ENCODE data around the gene RAD21L1.
A peak's percentile ranks its signal among the peaks of the same experiment; 100 is the strongest.

Gene RAD21L1

DNA sequence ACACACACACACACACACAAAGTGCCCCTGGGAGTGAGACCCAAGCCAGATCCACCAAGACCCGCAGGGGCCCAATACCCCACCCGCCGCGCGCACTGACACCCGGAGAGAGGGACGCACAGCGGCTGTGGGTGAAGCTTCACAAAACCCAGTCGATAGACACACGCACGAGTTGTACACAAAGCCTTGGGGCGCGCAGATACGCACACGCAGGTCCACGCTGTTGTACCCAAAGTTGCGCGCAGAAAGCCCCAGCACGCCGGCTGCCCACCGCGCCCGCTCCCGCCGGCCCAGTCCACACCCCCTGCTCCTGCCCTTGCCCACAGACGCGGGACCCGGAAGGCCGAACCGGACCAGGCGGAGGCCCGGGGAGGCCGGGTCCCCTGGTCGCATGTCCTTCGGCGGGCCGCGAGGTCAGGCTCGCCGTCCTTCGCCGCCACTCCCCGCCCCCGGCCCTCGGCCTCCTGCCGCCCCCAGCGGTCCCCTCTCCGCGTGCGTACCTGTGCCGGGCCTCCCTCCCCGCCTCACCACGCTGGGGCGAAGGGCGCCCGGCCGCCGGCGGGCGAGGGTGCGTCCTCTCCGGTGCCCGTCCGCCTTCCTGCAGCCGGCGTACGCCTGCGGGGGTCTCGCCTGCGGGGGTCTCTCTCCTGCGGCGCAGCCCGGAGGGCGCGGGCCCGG is 41.1 kb upstream of the RAD21L1 start, which contains the start of gene TMEM74B:
Gene TMEM74B, minus strand, starts transcription at position 344 of the 678 bp plus-strand sequence. CDS start 1,180 bp downstream, outside the sequence.
- Histone ChIP-seq H2BK5ac (ENCODE audit: low read length) (no peak within 1 kb of the TSS), H4K91ac (ENCODE audit: low read depth, low read length, poor library complexity) (no peak within 1 kb of the TSS), H3K4me3 (ENCODE audit: low read length in 2 of 2) (peak within 1 kb of the TSS; percentile 54 to 86), H2AK5ac (ENCODE audit: low read depth, low read length) (peak within 1 kb of the TSS; percentile 58), H3K4ac (ENCODE audit: low read length) (no peak within 1 kb of the TSS), H3K4me2 (ENCODE audit: insufficient read depth, low read length, poor library complexity, severe bottlenecking) (peak within 1 kb of the TSS; percentile 98), H2BK120ac (ENCODE audit: low read depth, low read length) (peak within 1 kb of the TSS; percentile 57), H3K4me1 (ENCODE audit: control insufficient read depth in 2 of 2, insufficient read depth in 1 of 2, low read depth in 1 of 2, low read length in 2 of 2) (peaks cover 4 to 15% of the 10 kb centered on the region in 2 donors), H3K18ac (ENCODE audit: low read length) (peak within 1 kb of the TSS; percentile 91), H3K23ac (ENCODE audit: low read depth, low read length, poor library complexity) (peak within 1 kb of the TSS; percentile 93), H3K36me3 (replicated peaks in 1 of 2; ENCODE audit: control insufficient read depth in 2 of 2, insufficient read depth in 2 of 2, low read length in 2 of 2) (peaks cover 3 to 8% of the 10 kb centered on the region in 2 donors), H3K14ac (ENCODE audit: low read length) (peak within 1 kb of the TSS; percentile 97), H3K27ac (replicated peaks; ENCODE audit: low read length) (no peak within 1 kb of the TSS), H2AFZ (ENCODE audit: low read length) (peak within 1 kb of the TSS; percentile 90), H4K8ac (ENCODE audit: low read depth, low read length) (no peak within 1 kb of the TSS), H2BK15ac (ENCODE audit: low read length) (no peak within 1 kb of the TSS), H3K27me3 (ENCODE audit: control insufficient read depth in 3 of 3, insufficient read depth in 3 of 3, low read depth in 1 of 3, low read length in 3 of 3) (peaks cover 0 to 21% (median 7%) of the 10 kb centered on the region in 3 experiments), H3K9me3 (replicated peaks in 1 of 2; ENCODE audit: control insufficient read depth in 2 of 2, insufficient read depth in 1 of 2, low read depth in 1 of 2, low read length in 2 of 2) (peaks cover 0 to 3% of the 10 kb centered on the region in 2 donors), H3K79me1 (ENCODE audit: low read depth, low read length) (no peaks in the 10 kb centered on the region), H2BK12ac (ENCODE audit: low read length) (no peak within 1 kb of the TSS), H3K9ac (ENCODE audit: low read depth, low read length, poor library complexity) (peak within 1 kb of the TSS; percentile 85)
- WGBS, 2 donors (ENCODE audit: extremely low coverage in 2 of 2, insufficient read length in 2 of 2, insufficient replicate concordance in 1 of 2) = no CpG with 5 or more reads among the region's 76 CpGs
- no peak for DNase-seq (ENCODE audit: low spot score)

DNA sequence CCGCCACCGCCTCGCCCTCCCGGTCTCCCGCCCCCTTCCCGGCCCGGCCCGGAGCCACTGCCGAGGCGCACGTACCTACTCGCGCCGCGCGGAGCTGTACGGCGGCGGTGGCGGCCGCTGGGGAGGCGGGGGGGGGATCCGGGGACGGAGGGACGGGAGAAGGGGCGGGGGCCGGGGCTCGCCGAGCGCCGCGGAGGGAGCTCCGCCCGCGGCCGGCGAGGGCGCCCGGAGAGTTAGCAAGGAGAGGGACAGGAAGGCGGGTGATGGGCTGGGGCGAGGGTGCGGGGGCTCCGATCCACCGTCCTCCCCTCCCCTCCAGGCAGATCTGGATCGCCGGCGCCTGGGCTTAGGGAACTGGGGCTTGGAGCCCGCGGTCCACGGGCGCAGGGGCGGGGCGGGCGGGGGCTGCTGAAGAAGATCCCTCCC is 40.5 kb upstream of the RAD21L1 start:
- H3K27me3 ChIP-seq (ENCODE audit: control insufficient read depth in 3 of 3, insufficient read depth in 3 of 3, low read depth in 1 of 3, low read length in 3 of 3) = peaks cover 0 to 21% (median 7%) of the 10 kb centered on the region in 3 experiments
- H4K8ac ChIP-seq (ENCODE audit: low read depth, low read length) = no peak overlapping the region
- peaks cover 3 to 8% of the 10 kb centered on the region in 2 donors for H3K36me3 ChIP-seq (replicated peaks in 1 of 2; ENCODE audit: control insufficient read depth in 2 of 2, insufficient read depth in 2 of 2, low read length in 2 of 2)
- peak; percentile 26 for DNase-seq (ENCODE audit: low spot score)
- H2AFZ ChIP-seq (ENCODE audit: low read length) = peak overlapping the region; percentile 90
- no peak overlapping the region for H2BK15ac ChIP-seq (ENCODE audit: low read length)
- no peak overlapping the region for H2AK5ac ChIP-seq (ENCODE audit: low read depth, low read length)
- peak overlapping the region; percentile 54 to 86 for H3K4me3 ChIP-seq (ENCODE audit: low read length in 2 of 2)
- peak overlapping the region; percentile 85 for H3K9ac ChIP-seq (ENCODE audit: low read depth, low read length, poor library complexity)
- peak overlapping the region; percentile 91 for H3K18ac ChIP-seq (ENCODE audit: low read length)
- H3K79me1 ChIP-seq (ENCODE audit: low read depth, low read length) = no peaks in the 10 kb centered on the region
- no peak overlapping the region for H3K27ac ChIP-seq (replicated peaks; ENCODE audit: low read length)
- H2BK5ac ChIP-seq (ENCODE audit: low read length) = no peak overlapping the region
- peaks cover 4 to 15% of the 10 kb centered on the region in 2 donors for H3K4me1 ChIP-seq (ENCODE audit: control insufficient read depth in 2 of 2, insufficient read depth in 1 of 2, low read depth in 1 of 2, low read length in 2 of 2)
- H2BK120ac ChIP-seq (ENCODE audit: low read depth, low read length) = no peak overlapping the region
- H3K9me3 ChIP-seq (replicated peaks in 1 of 2; ENCODE audit: control insufficient read depth in 2 of 2, insufficient read depth in 1 of 2, low read depth in 1 of 2, low read length in 2 of 2) = peaks cover 0 to 3% of the 10 kb centered on the region in 2 donors
- no peak overlapping the region for H3K4ac ChIP-seq (ENCODE audit: low read length)
- no peak overlapping the region for H4K91ac ChIP-seq (ENCODE audit: low read depth, low read length, poor library complexity)
- H3K14ac ChIP-seq (ENCODE audit: low read length) = no peak overlapping the region
- WGBS, 2 donors (ENCODE audit: extremely low coverage in 2 of 2, insufficient read length in 2 of 2, insufficient replicate concordance in 1 of 2) = no CpG with 5 or more reads among the region's 54 CpGs
- peak overlapping the region; percentile 98 for H3K4me2 ChIP-seq (ENCODE audit: insufficient read depth, low read length, poor library complexity, severe bottlenecking)
- peak overlapping the region; percentile 93 for H3K23ac ChIP-seq (ENCODE audit: low read depth, low read length, poor library complexity)
- H2BK12ac ChIP-seq (ENCODE audit: low read length) = no peak overlapping the region

DNA sequence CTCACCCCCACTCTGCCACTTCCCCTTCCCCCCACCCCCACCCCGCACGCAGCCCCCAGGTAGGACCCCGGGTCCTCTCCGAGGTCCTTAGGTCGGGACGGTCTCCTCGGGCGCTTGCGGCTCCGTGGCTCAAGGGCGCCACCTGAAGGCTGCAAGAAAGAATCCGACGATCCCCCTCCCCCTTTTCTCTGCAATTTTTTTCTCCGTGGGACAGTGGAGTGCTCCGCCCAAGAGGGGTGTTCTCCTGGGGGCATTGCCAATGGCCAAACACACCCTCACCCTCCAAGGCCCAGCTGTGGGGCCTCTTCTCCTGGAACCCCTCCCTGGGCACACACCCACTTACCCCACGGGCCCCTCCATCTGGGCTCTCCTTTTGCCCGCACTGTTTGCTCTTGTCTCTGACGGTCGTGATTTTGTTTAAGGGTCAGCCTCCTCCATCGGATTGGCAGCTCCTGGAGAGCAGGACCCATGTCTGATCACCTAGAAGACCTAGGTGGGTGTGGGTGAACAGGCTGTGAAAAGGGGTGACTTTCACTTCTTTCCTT is 40.0 kb upstream of the RAD21L1 start:
- Histone ChIP-seq H3K36me3 (replicated peaks in 1 of 2; ENCODE audit: control insufficient read depth in 2 of 2, insufficient read depth in 2 of 2, low read length in 2 of 2) (peaks cover 3 to 5% of the 10 kb centered on the region in 2 donors), H3K4me3 (ENCODE audit: low read length in 2 of 2) (peak overlapping the region in 1 of 2 donors; percentile 54), H3K9me3 (replicated peaks in 1 of 2; ENCODE audit: control insufficient read depth in 2 of 2, insufficient read depth in 1 of 2, low read depth in 1 of 2, low read length in 2 of 2) (peaks cover 0 to 3% of the 10 kb centered on the region in 2 donors), H4K91ac (ENCODE audit: low read depth, low read length, poor library complexity) (no peak overlapping the region), H3K9ac (ENCODE audit: low read depth, low read length, poor library complexity) (no peak overlapping the region), H3K4me1 (ENCODE audit: control insufficient read depth in 2 of 2, insufficient read depth in 1 of 2, low read depth in 1 of 2, low read length in 2 of 2) (peaks cover 4 to 15% of the 10 kb centered on the region in 2 donors), H3K23ac (ENCODE audit: low read depth, low read length, poor library complexity) (peak overlapping the region; percentile 25), H2BK120ac (ENCODE audit: low read depth, low read length) (no peak overlapping the region), H4K8ac (ENCODE audit: low read depth, low read length) (no peak overlapping the region), H3K79me1 (ENCODE audit: low read depth, low read length) (no peaks in the 10 kb centered on the region), H2BK15ac (ENCODE audit: low read length) (no peak overlapping the region), H3K27ac (replicated peaks; ENCODE audit: low read length) (no peak overlapping the region), H2AFZ (ENCODE audit: low read length) (peak overlapping the region; percentile 90), H2BK5ac (ENCODE audit: low read length) (no peak overlapping the region), H2AK5ac (ENCODE audit: low read depth, low read length) (peak overlapping the region; percentile 2), H2BK12ac (ENCODE audit: low read length) (no peak overlapping the region), H3K14ac (ENCODE audit: low read length) (no peak overlapping the region), H3K4ac (ENCODE audit: low read length) (no peak overlapping the region), H3K18ac (ENCODE audit: low read length) (no peak overlapping the region), H3K27me3 (ENCODE audit: control insufficient read depth in 3 of 3, insufficient read depth in 3 of 3, low read depth in 1 of 3, low read length in 3 of 3) (peaks cover 0 to 21% (median 7%) of the 10 kb centered on the region in 3 experiments), H3K4me2 (ENCODE audit: insufficient read depth, low read length, poor library complexity, severe bottlenecking) (peak overlapping the region; percentile 98)
- WGBS, 2 donors (ENCODE audit: extremely low coverage in 2 of 2, insufficient read length in 2 of 2, insufficient replicate concordance in 1 of 2) = no CpG with 5 or more reads among the region's 20 CpGs
- DNase-seq (ENCODE audit: low spot score) = peak; percentile 57

DNA sequence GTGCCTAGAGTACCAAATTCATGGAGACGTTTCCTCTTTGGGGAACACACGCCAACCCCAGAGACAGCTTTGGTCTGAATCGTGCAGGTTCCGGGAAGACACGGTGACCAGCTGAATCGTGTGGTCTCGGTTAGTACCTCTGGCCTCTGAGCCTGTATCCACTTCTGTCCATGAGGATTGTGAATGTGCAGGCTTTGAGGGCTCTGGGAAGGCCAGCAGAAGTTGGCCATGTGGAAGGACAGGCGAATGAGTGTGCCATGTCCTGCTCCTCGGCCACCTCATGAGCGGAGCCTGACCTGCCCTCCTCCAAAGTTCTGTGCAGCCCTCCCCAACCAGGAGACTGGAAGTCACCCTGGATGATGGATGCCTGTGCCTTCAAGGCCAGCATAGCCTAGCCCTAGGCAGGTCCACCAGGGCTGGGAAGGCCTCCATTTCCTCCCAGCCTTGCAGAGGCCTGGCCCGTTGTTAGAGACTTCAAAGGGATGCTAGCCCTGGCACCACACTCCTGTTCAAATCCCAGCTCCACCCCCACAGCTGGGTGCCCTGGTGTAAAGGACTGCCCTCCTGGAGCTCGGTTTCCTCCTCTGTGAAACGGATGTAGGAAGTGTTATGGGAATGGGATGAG is 39.4 kb upstream of the RAD21L1 start:
- Histone ChIP-seq H3K79me1 (ENCODE audit: low read depth, low read length) (no peaks in the 10 kb centered on the region), H3K9ac (ENCODE audit: low read depth, low read length, poor library complexity) (no peak overlapping the region), H3K4me1 (ENCODE audit: control insufficient read depth in 2 of 2, insufficient read depth in 1 of 2, low read depth in 1 of 2, low read length in 2 of 2) (peaks cover 4 to 15% of the 10 kb centered on the region in 2 donors), H3K18ac (ENCODE audit: low read length) (peak overlapping the region; percentile 32), H3K23ac (ENCODE audit: low read depth, low read length, poor library complexity) (no peak overlapping the region), H3K9me3 (replicated peaks in 1 of 2; ENCODE audit: control insufficient read depth in 2 of 2, insufficient read depth in 1 of 2, low read depth in 1 of 2, low read length in 2 of 2) (peaks cover 0 to 3% of the 10 kb centered on the region in 2 donors), H4K8ac (ENCODE audit: low read depth, low read length) (no peak overlapping the region), H3K14ac (ENCODE audit: low read length) (no peak overlapping the region), H3K27ac (replicated peaks; ENCODE audit: low read length) (no peak overlapping the region), H2AK5ac (ENCODE audit: low read depth, low read length) (peak overlapping the region; percentile 21), H2AFZ (ENCODE audit: low read length) (peak overlapping the region; percentile 90), H3K27me3 (ENCODE audit: control insufficient read depth in 3 of 3, insufficient read depth in 3 of 3, low read depth in 1 of 3, low read length in 3 of 3) (peaks cover 0 to 21% (median 7%) of the 10 kb centered on the region in 3 experiments), H2BK15ac (ENCODE audit: low read length) (no peak overlapping the region), H3K4ac (ENCODE audit: low read length) (no peak overlapping the region), H3K36me3 (replicated peaks in 1 of 2; ENCODE audit: control insufficient read depth in 2 of 2, insufficient read depth in 2 of 2, low read length in 2 of 2) (peaks cover 0 to 3% of the 10 kb centered on the region in 2 donors), H2BK12ac (ENCODE audit: low read length) (no peak overlapping the region), H3K4me2 (ENCODE audit: insufficient read depth, low read length, poor library complexity, severe bottlenecking) (no peak overlapping the region), H3K4me3 (ENCODE audit: low read length in 2 of 2) (no peak overlapping the region), H2BK120ac (ENCODE audit: low read depth, low read length) (no peak overlapping the region), H4K91ac (ENCODE audit: low read depth, low read length, poor library complexity) (no peak overlapping the region), H2BK5ac (ENCODE audit: low read length) (no peak overlapping the region)
- no CpG with 5 or more reads among the region's 13 CpGs for WGBS, 2 donors (ENCODE audit: extremely low coverage in 2 of 2, insufficient read length in 2 of 2, insufficient replicate concordance in 1 of 2)
- no peak for DNase-seq (ENCODE audit: low spot score)

Data from neuronal stem cell (in vitro differentiated cells).